GM19467 (cell line): Measurements from ENCODE around the gene NOX3.

Experiments used
- ATAC-seq: cut with Tn5 transposase; IDR thresholded peaks from one replicate; pipeline ENCODE4 v1.9.1; 2021; ENCODE audit warnings: mild to moderate bottlenecking, moderate library complexity; ENCODE audit not compliant: unreplicated experiment

The NOX3 gene

GRCh38 chr6:155436981-155437749, 18.5 kb downstream of the NOX3 start:
- no peak for ATAC-seq

- no peak for ATAC-seq
These were observed 20.7 kb downstream of the NOX3 start for GRCh38 chr6:155434829-155435423.

GRCh38 chr6:155434096-155434495, 21.5 kb downstream of the NOX3 start:
- no peak for ATAC-seq

- ATAC-seq, result no peak
These were observed 23.3 kb downstream of the NOX3 start for GRCh38 chr6:155432293-155432692.

GRCh38 chr6:155429321-155429893, 26.2 kb downstream of the NOX3 start:
- no peak for ATAC-seq

- ATAC-seq, result no peak
These were observed 29.2 kb downstream of the NOX3 start for GRCh38 chr6:155426408-155426945.

GRCh38 chr6:155424181-155424580, 31.5 kb downstream of the NOX3 start:
- no peak for ATAC-seq

- no peak for ATAC-seq
These were observed 33.0 kb downstream of the NOX3 start for GRCh38 chr6:155422635-155423034.

GRCh38 chr6:155420492-155420891, 35.1 kb downstream of the NOX3 start:
- ATAC-seq, result no peak

GRCh38 chr6:155419161-155419560, 36.5 kb downstream of the NOX3 start:
- ATAC-seq, result no peak

- ATAC-seq, result no peak
These were observed 37.5 kb downstream of the NOX3 start for GRCh38 chr6:155418017-155418761.

- ATAC-seq, result no peak
These were observed 38.2 kb downstream of the NOX3 start for GRCh38 chr6:155417454-155417853.

GRCh38 chr6:155415953-155416352, 39.7 kb downstream of the NOX3 start:
- no peak for ATAC-seq

GRCh38 chr6:155414049-155414448, 41.6 kb downstream of the NOX3 start:
- no peak for ATAC-seq

GRCh38 chr6:155412335-155412734, 43.3 kb downstream of the NOX3 start:
- ATAC-seq, result no peak

- no peak for ATAC-seq
These were observed 44.2 kb downstream of the NOX3 start for GRCh38 chr6:155411154-155412052.

GRCh38 chr6:155409391-155409790, 46.2 kb downstream of the NOX3 start:
- no peak for ATAC-seq

- no peak for ATAC-seq
These were observed 46.7 kb downstream of the NOX3 start for GRCh38 chr6:155408981-155409380.

GRCh38 chr6:155408231-155408630, 47.4 kb downstream of the NOX3 start:
- no peak for ATAC-seq

- ATAC-seq, result no peak
These were observed 48.8 kb downstream of the NOX3 start for GRCh38 chr6:155406801-155407200.
